Prostate gland (tissue), 2 donors: Measurements from ENCODE around the gene PRR12. TPM values are rescaled to one million over a fixed set of nuclear protein-coding genes. Genes with fewer than 3 reads are reported as not detected.

Experiments used
- DNase-seq: peaks from one replicate; pipeline ENCODE4 v3.0.0-alpha.2; 2019; ENCODE audit warnings: low spot score
- H3K27ac ChIP-seq, 2 donors: fragments of 200-600 bp; sonication (generic); 2 replicates each; pipeline ENCODE4 v1.5.1; 2017 to 2019
- H3K27me3 ChIP-seq: fragments of 200-600 bp; sonication (generic); replicated peaks from 2 replicates; pipeline ENCODE4 v1.5.1; 2019; ENCODE audit not compliant: insufficient read depth
- H3K36me3 ChIP-seq, 2 donors: fragments of 200-600 bp; sonication (generic); 1 replicate in 1 of 2; 2 replicates in 1 of 2; pipeline versions ENCODE4 v1.5.1 to v1.8.1; 2017 to 2019
- H3K4me1 ChIP-seq: fragments of 200-600 bp; sonication (generic); replicated peaks from 2 replicates; pipeline ENCODE4 v1.5.1; 2019
- H3K4me3 ChIP-seq, 2 donors: fragments of 200-600 bp; sonication (generic); 2 replicates each; pipeline ENCODE4 v1.5.1; 2017 to 2019
- H3K9me3 ChIP-seq: fragments of 200-600 bp; sonication (generic); 2 replicates; pipeline ENCODE4 v1.5.1; 2017
- POLR2A ChIP-seq: fragments of 450-650 bp; IDR thresholded peaks from one replicate; pipeline ENCODE4 v1.6.1; 2016; ENCODE audit warnings: antibody characterized with exemption, mild to moderate bottlenecking
- POLR2AphosphoS5 ChIP-seq: sonication (generic); formaldehyde crosslinking; IDR thresholded peaks from one replicate; pipeline ENCODE4 v1.6.1; 2017; ENCODE audit warnings: antibody characterized with exemption
- WGBS: methylation state at CpG from one replicate; pipeline ENCODE4 v1.1.5; 2018; 5-methylcytosine and 5-hydroxymethylcytosine counted together
- intact Hi-C: fragments of 100-400 bp; cut with DNase I; formaldehyde crosslinking; loops from one replicate; pipeline ENCODE4 v1.14.2; 2022
- total RNA-seq, 2 donors: library from RNA; depleted of rRNA; stranded (reverse); fragments of >200 nt; gene quantifications; one replicate each; pipeline ENCODE4 v1.1.0, GENCODE V29; 2016
- TF ChIP-seq, protein P1 (sequence below), 4 experiments: fragments of 200-600 bp in 2 of 4; fragments of 450-650 bp in 2 of 4; sonication (generic) in 2 of 4; IDR thresholded peaks; 1 replicate in 3 of 4; 2 replicates in 1 of 4; pipeline ENCODE4 v1.5.1; 2016 to 2019; ENCODE audit warnings: antibody characterized with exemption in 4 of 4, mild to moderate bottlenecking in 2 of 4, moderate library complexity in 2 of 4

PRR12 gene
- total RNA-seq, 2 donors from 2014 or later = 24.0 to 41.9 TPM

DNA sequence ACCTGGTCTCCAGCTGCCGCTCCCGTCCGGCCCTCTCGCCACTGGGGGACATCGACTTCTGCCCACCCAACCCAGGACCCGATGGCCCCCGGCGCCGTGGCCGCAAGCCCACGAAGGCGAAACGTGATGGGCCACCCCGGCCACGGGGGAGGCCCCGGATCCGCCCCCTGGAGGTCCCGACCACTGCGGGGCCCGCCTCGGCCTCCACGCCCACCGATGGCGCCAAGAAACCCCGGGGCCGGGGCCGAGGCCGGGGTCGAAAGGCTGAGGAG is 6.7 kb downstream of the PRR12 start:
- Histone ChIP-seq H3K36me3 (peaks cover 21 to 30% of the 10 kb centered on the region in 2 donors), H3K4me1 (peaks cover 3% of the 10 kb centered on the region), H3K4me3 (no peak overlapping the region), H3K27me3 (no peaks in the 10 kb centered on the region), H3K27ac (no peak overlapping the region), H3K9me3 (no peaks in the 10 kb centered on the region)
- DNase-seq = no peak
- intact Hi-C loops = no loop called here
- 92% methylated on average over 27 of the region's 29 CpGs for WGBS
- no peak for TF ChIP-seq POLR2AphosphoS5
- TF ChIP-seq POLR2A = no peak
- TF ChIP-seq, protein P1, sequence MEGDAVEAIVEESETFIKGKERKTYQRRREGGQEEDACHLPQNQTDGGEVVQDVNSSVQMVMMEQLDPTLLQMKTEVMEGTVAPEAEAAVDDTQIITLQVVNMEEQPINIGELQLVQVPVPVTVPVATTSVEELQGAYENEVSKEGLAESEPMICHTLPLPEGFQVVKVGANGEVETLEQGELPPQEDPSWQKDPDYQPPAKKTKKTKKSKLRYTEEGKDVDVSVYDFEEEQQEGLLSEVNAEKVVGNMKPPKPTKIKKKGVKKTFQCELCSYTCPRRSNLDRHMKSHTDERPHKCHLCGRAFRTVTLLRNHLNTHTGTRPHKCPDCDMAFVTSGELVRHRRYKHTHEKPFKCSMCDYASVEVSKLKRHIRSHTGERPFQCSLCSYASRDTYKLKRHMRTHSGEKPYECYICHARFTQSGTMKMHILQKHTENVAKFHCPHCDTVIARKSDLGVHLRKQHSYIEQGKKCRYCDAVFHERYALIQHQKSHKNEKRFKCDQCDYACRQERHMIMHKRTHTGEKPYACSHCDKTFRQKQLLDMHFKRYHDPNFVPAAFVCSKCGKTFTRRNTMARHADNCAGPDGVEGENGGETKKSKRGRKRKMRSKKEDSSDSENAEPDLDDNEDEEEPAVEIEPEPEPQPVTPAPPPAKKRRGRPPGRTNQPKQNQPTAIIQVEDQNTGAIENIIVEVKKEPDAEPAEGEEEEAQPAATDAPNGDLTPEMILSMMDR (IDR thresholded peaks at IDR 0.05) = no peak

- no peaks in the 10 kb centered on the region for H3K4me1 ChIP-seq
- no peaks in the 10 kb centered on the region for H3K27me3 ChIP-seq
- no peak overlapping the region for H3K27ac ChIP-seq
- no peaks in the 10 kb centered on the region for H3K9me3 ChIP-seq
- TF ChIP-seq POLR2AphosphoS5 (no peak), POLR2A (no peak)
- TF ChIP-seq, protein P1 (IDR thresholded peaks at IDR 0.05) = no peak
- WGBS = 92% methylated on average over 24 of the region's 26 CpGs
- intact Hi-C loops = no loop called here
- H3K4me3 ChIP-seq = no peak overlapping the region
- DNase-seq = no peak
- peaks cover 19 to 26% of the 10 kb centered on the region in 2 donors for H3K36me3 ChIP-seq
Observed at GRCh38 chr19:49599378-49600295, 8.7 kb downstream of the PRR12 start.

DNA sequence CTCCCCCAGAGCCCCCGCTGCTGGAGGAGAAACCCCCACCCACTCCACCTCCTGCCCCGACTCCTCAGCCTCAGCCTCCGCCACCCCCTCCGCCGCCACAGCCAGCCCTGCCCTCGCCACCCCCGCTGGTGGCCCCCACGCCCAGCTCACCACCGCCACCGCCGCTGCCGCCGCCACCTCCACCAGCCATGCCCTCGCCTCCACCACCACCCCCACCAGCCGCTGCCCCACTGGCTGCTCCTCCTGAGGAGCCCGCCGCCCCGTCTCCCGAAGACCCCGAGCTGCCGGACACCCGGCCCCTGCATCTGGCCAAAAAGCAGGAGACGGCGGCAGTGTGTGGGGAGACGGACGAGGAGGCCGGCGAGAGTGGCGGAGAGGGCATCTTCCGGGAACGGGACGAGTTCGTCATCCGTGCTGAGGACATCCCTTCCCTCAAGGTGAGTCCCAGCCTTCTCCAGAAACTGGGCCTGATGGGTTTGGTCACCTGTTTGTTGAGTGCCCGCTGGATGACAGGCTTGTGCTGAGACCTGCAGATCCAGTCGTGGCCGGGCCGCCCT is 10.6 kb downstream of the PRR12 start:
- Histone ChIP-seq H3K4me3 (no peak overlapping the region), H3K27ac (no peak overlapping the region), H3K4me1 (no peaks in the 10 kb centered on the region), H3K9me3 (no peaks in the 10 kb centered on the region), H3K36me3 (peaks cover 7 to 11% of the 10 kb centered on the region in 2 donors), H3K27me3 (no peaks in the 10 kb centered on the region)
- WGBS = 95% methylated on average over 38 of the region's 38 CpGs
- TF ChIP-seq POLR2AphosphoS5 (no peak), POLR2A (no peak)
- TF ChIP-seq, protein P1 (IDR thresholded peaks at IDR 0.05) = no peak
- no peak for DNase-seq
- intact Hi-C loops = no loop called here

DNA sequence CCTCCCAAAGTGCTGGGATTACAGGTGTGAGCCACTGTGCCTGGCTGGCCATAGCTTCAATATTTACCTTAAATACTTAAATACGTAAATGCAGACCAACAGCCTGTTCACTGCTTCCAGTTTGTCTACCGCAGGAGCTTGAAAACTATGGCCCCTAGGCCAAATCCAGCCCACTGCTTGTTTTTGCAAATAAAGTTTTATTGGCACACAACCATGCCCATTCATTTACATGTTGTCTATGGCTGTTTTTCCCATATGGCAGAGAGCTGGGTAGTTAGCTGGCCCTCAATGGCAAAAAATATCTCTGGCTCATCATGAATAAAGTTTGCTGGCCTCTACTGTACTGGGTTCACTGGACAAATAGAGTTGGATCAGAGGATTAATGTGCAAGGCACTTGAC is 11.8 kb downstream of the PRR12 start:
- Histone ChIP-seq H3K9me3 (no peaks in the 10 kb centered on the region), H3K27ac (no peak overlapping the region), H3K36me3 (peaks cover 7 to 11% of the 10 kb centered on the region in 2 donors), H3K27me3 (no peaks in the 10 kb centered on the region), H3K4me3 (no peak overlapping the region), H3K4me1 (no peaks in the 10 kb centered on the region)
- no peak for DNase-seq
- no peak for TF ChIP-seq POLR2A
- TF ChIP-seq POLR2AphosphoS5 = no peak
- TF ChIP-seq, protein P1 (IDR thresholded peaks at IDR 0.05) = no peak
- intact Hi-C loops = no loop called here
- WGBS = 100% methylated on average over 2 of the region's 2 CpGs

GRCh38 chr19:49605605-49606004 is 14.6 kb downstream of the PRR12 start:
- TF ChIP-seq POLR2AphosphoS5 (no peak), POLR2A (no peak)
- TF ChIP-seq, protein P1 (IDR thresholded peaks at IDR 0.05) = no peak
- H3K27ac ChIP-seq = no peak overlapping the region
- H3K4me1 ChIP-seq = no peaks in the 10 kb centered on the region
- peaks cover 0 to 5% of the 10 kb centered on the region in 2 donors for H3K36me3 ChIP-seq
- H3K27me3 ChIP-seq = no peaks in the 10 kb centered on the region
- intact Hi-C loops = no loop called here
- no peak for DNase-seq
- H3K4me3 ChIP-seq = no peak overlapping the region
- 69% methylated on average over 7 of the region's 7 CpGs for WGBS
- no peaks in the 10 kb centered on the region for H3K9me3 ChIP-seq
